K562 (cell line): ENCODE results near the gene BTBD18. TPM values are rescaled to one million over a fixed set of nuclear protein-coding genes. Genes with fewer than 3 reads are reported as not detected.

ENCODE experiments used
- ATAC-seq: fragments of 200-7000 bp; cut with Tn5 transposase; 3 replicates; pipeline ENCODE4 v1.9.1; 2020; ENCODE audit warnings: moderate library complexity
- BruUV-seq: library from RNA; stranded (reverse); fragments of 400-500 nt; replicated peaks from 2 replicates; lab custom pipeline; 2021; lab: Mats Ljungman, UMichigan
- CTCF ChIA-PET: fragments of 300-600 bp; formaldehyde crosslinking; extraction: SDS; loops from one replicate; lab custom pipeline; 2021; ENCODE audit warnings: low intra/inter-chr PET ratio; lab: Yijun Ruan, JAX
- POLR2A ChIA-PET: fragments of 300-600, 350-650 bp; sonication (Branson Sonifier 250); formaldehyde crosslinking; extraction: SDS; loops from one replicate; lab custom pipeline; 2021; ENCODE audit warnings: antibody characterized with exemption, inconsistent platforms; lab: Yijun Ruan, JAX
- DNase-seq, 4 experiments: peaks; one replicate each; pipeline versions ENCODE4 v3.0.0 to v3.0.0-alpha.2; 2011 to 2018; ENCODE audit warnings: low spot score in 3 of 4, mixed read lengths in 3 of 4; ENCODE audit errors: extremely low read depth in 1 of 4
- FAIRE-seq: peaks from 2 replicates; lab custom pipeline; 2011; peaks lifted over from hg19 to GRCh38; lab: Jason Lieb, UNC
- H2AFZ ChIP-seq: 2 replicates; pipeline ENCODE4 v1.6.0; 2011; ENCODE audit warnings: low read depth, low read length, control low read depth, inconsistent platforms
- H3K27ac ChIP-seq: fragments of 200-600 bp; 3 replicates; pipeline ENCODE4 v1.8.0; 2011; ENCODE audit warnings: low read depth, mild to moderate bottlenecking, control low read depth, inconsistent platforms, low read length, moderate library complexity, mixed read lengths; ENCODE audit errors: extremely low read depth
- H3K27me3 ChIP-seq, 2 experiments: fragments of 300-600 bp in 1 of 2; 2 replicates in 1 of 2; 3 replicates in 1 of 2; pipeline versions ENCODE4 v1.6.0 to v1.8.0; 2011; ENCODE audit warnings: inconsistent platforms in 2 of 2, low read length in 2 of 2, mild to moderate bottlenecking in 1 of 2, mixed read lengths in 1 of 2, moderate library complexity in 1 of 2; ENCODE audit not compliant: control insufficient read depth in 2 of 2, insufficient read depth in 2 of 2
- H3K36me3 ChIP-seq: fragments of 300-600 bp; 3 replicates; pipeline ENCODE4 v1.8.0; 2011; ENCODE audit warnings: mild to moderate bottlenecking, low read length, inconsistent platforms; ENCODE audit not compliant: control insufficient read depth, insufficient read depth
- H3K4me1 ChIP-seq, 2 experiments: fragments of 200-600 bp in 1 of 2; replicated peaks in 1 of 2; 2 replicates in 1 of 2; 3 replicates in 1 of 2; pipeline versions ENCODE4 v1.5.1 to v1.8.0; 2011; ENCODE audit warnings: inconsistent platforms in 2 of 2, low read length in 2 of 2, mild to moderate bottlenecking in 1 of 2, mixed read lengths in 1 of 2, moderate library complexity in 1 of 2; ENCODE audit not compliant: control insufficient read depth in 2 of 2, insufficient read depth in 2 of 2
- H3K4me2 ChIP-seq: 2 replicates; pipeline ENCODE4 v1.6.1; 2011; ENCODE audit warnings: low read length, control low read depth, inconsistent platforms, mixed read lengths; ENCODE audit not compliant: insufficient read depth
- H3K4me3 ChIP-seq: fragments of 200-600 bp; sonication (generic), shearing (Covaris generic); 2 replicates; pipeline ENCODE4 v1.5.1; 2016; ENCODE audit warnings: control low read depth, inconsistent platforms
- H3K79me2 ChIP-seq: fragments of 200-600 bp; 3 replicates; pipeline ENCODE4 v1.8.0; 2011; ENCODE audit warnings: low read length, inconsistent platforms; ENCODE audit not compliant: control insufficient read depth, insufficient read depth
- H3K9ac ChIP-seq, 2 experiments: 2 replicates each; pipeline versions ENCODE4 v1.6.0 to v1.6.1; 2011; ENCODE audit warnings: low read depth in 2 of 2, low read length in 2 of 2, control low read depth in 1 of 2, inconsistent platforms in 1 of 2, mild to moderate bottlenecking in 1 of 2, mixed read lengths in 1 of 2; ENCODE audit not compliant: insufficient read depth in 1 of 2
- H3K9me1 ChIP-seq: one replicate; pipeline ENCODE4 v1.6.0; 2011; ENCODE audit warnings: inconsistent platforms, mild to moderate bottlenecking, low read length, moderate library complexity; ENCODE audit not compliant: control insufficient read depth, insufficient read depth
- H3K9me3 ChIP-seq: replicated peaks from 2 replicates; pipeline ENCODE4 v1.5.1; 2011; ENCODE audit warnings: low read depth, low read length, inconsistent platforms; ENCODE audit not compliant: control insufficient read depth, insufficient read depth
- H4K20me1 ChIP-seq: replicated peaks from 2 replicates; pipeline ENCODE4 v1.6.1; 2011; ENCODE audit warnings: low read length, inconsistent platforms, mixed read lengths; ENCODE audit not compliant: control insufficient read depth, insufficient read depth
- ESRRA ChIP-seq: fragments of 450-650 bp; IDR thresholded peaks from 2 replicates; pipeline ENCODE4 v1.6.1; 2014; ENCODE audit warnings: low read depth, mild to moderate bottlenecking, moderate library complexity, borderline replicate concordance
- GABPB1 ChIP-seq: sonication (generic); formaldehyde crosslinking; IDR thresholded peaks from 2 replicates; pipeline ENCODE4 v1.8.0; 2022; ENCODE audit warnings: mild to moderate bottlenecking, missing genetic modification reagents
- GTF2E2 ChIP-seq: fragments of 200-800 bp; sonication (Bioruptor generic); IDR thresholded peaks from 2 replicates; pipeline ENCODE4 v1.6.1; 2016; ENCODE audit warnings: missing genetic modification characterization, missing compliant biosample characterization
- SFPQ ChIP-seq: fragments of 200-400 bp; formaldehyde crosslinking; IDR thresholded peaks from 2 replicates; pipeline ENCODE4 v1.6.1; 2017; ENCODE audit warnings: mild to moderate bottlenecking, low read depth, low read length, moderate library complexity
- SIN3B ChIP-seq: fragments of 450-650 bp; IDR thresholded peaks from 2 replicates; pipeline ENCODE4 v1.6.1; 2017; ENCODE audit warnings: low read depth, mild to moderate bottlenecking, moderate library complexity
- ZEB2 ChIP-seq: fragments of 450-650 bp; IDR thresholded peaks from 2 replicates; pipeline ENCODE4 v1.6.1; 2016
- ZNF124 ChIP-seq: sonication (generic); formaldehyde crosslinking; IDR thresholded peaks from 2 replicates; pipeline ENCODE4 v1.8.1; 2022; ENCODE audit warnings: missing genetic modification reagents
- ZNF274 ChIP-seq: IDR thresholded peaks from 2 replicates; pipeline ENCODE4 v1.6.1; 2011; ENCODE audit warnings: low read depth, mild to moderate bottlenecking, low read length, moderate library complexity, borderline replicate concordance
- ZNF830 ChIP-seq: fragments of 250-450 bp; sonication (Bioruptor Pico); IDR thresholded peaks from 2 replicates; pipeline ENCODE4 v1.5.0; 2021; ENCODE audit warnings: mild to moderate bottlenecking
- WGBS: fragments of 100-300 bp; shearing (Covaris generic); methylation state at CpG from one replicate; pipeline ENCODE4 v1.1.6; 2016; ENCODE audit warnings: low coverage, mixed read lengths; ENCODE audit not compliant: insufficient coverage; ENCODE audit errors: missing lambda C conversion rate; 5-methylcytosine and 5-hydroxymethylcytosine counted together
- in situ Hi-C: fragments of 300-500 bp; cut with MboI; formaldehyde crosslinking; loops from 4 replicates; pipeline ENCODE4 v1.15.0; 2018; ENCODE audit warnings: inconsistent platforms, mixed read lengths
- intact Hi-C: fragments of 100-400 bp; cut with micrococcal nuclease; formaldehyde crosslinking; loops from 2 replicates; pipeline ENCODE4 v1.14.2; 2022
- polyA plus RNA-seq, 8 experiments: library from polyadenylated mRNA; depleted of rRNA in 4 of 8; stranded (reverse) in 5 of 8; unstranded in 3 of 8; fragments of >200 nt; fragmentation: Nextera tagmentation in 2 of 8; fragmentation: Illumina TruSeq in 1 of 8; extraction: Ambion mirVana in 2 of 8; extraction: Trizol in 1 of 8; gene quantifications; 2 replicates each; pipeline versions ENCODE4 v1.2.1 to v1.2.3, GENCODE V29; 2011 to 2014; ENCODE audit warnings: inconsistent platforms in 1 of 8, missing spikeins in 1 of 8
- total RNA-seq, 7 experiments: library from RNA; depleted of rRNA in 6 of 7; stranded (reverse); fragments of >200 nt in 6 of 7; fragmentation: Illumina TruSeq in 2 of 7; extraction: Trizol in 2 of 7; gene quantifications; 2 replicates each; pipeline versions ENCODE4 v1.2.1 to v1.2.3, GENCODE V29; 2011 to 2021; ENCODE audit warnings: low replicate concordance in 1 of 7
- TF ChIP-seq, protein P1 (sequence below): fragments of 450-650 bp; IDR thresholded peaks from 2 replicates; pipeline ENCODE4 v1.6.1; 2016; ENCODE audit warnings: mild to moderate bottlenecking, moderate library complexity

The BTBD18 gene
- total and polyA plus RNA-seq, 9 of the 15 experiments (the other 6 are each of a cell fraction or from before 2014, with no cell fraction given) = 0.06 TPM; not detected in 8

GRCh38 chr11:57732661-57733060, 19.0 kb downstream of the BTBD18 start:
- CTCF ChIA-PET = no interaction called here
- H3K4me1 ChIP-seq = peaks cover 15 to 17% of the 10 kb centered on the region in 2 experiments
- H3K4me2 ChIP-seq = no peak overlapping the region
- no peaks in the 10 kb centered on the region for H3K9me1 ChIP-seq
- no peak overlapping the region for H3K9ac ChIP-seq
- no peaks in the 10 kb centered on the region for H3K9me3 ChIP-seq
- WGBS = 64% methylated on average over 1 of the region's 1 CpG
- intact Hi-C loops (no loop called here), in situ Hi-C loops (no loop called here)
- FAIRE-seq (no peak), DNase-seq (no peak), ATAC-seq (0 out of 3 replicates have a peak, but pooled peaks have one; percentile 13)
- BruUV-seq = no TSS peak
- H3K36me3 ChIP-seq = peaks cover 70% of the 10 kb centered on the region
- no peaks in the 10 kb centered on the region for H3K27me3 ChIP-seq
- H3K79me2 ChIP-seq = peaks cover 95% of the 10 kb centered on the region
- H4K20me1 ChIP-seq = peaks cover 7% of the 10 kb centered on the region
- no peak overlapping the region for H2AFZ ChIP-seq
- no peak overlapping the region for H3K4me3 ChIP-seq
- POLR2A ChIA-PET = interaction anchor here (0.6 to 1.9 kb wide), 7 partner anchors 9 to 387 kb away, joined by 3 to 7 read pairs (median 4); partner anchors contain the start of gene SELENOH
- peak overlapping the region; percentile 8; the same call in 1 of the 3 replicates for H3K27ac ChIP-seq
- TF ChIP-seq ZNF830 (CRISPR knock-in tag) (no peak), GABPB1 (CRISPR knock-in tag) (no peak), SIN3B (no peak), ZEB2 (no peak), GTF2E2 (tag) (no peak), ZNF124 (no peak), SFPQ (no peak), ZNF274 (no peak), ESRRA (no peak)
- TF ChIP-seq, protein P1, sequence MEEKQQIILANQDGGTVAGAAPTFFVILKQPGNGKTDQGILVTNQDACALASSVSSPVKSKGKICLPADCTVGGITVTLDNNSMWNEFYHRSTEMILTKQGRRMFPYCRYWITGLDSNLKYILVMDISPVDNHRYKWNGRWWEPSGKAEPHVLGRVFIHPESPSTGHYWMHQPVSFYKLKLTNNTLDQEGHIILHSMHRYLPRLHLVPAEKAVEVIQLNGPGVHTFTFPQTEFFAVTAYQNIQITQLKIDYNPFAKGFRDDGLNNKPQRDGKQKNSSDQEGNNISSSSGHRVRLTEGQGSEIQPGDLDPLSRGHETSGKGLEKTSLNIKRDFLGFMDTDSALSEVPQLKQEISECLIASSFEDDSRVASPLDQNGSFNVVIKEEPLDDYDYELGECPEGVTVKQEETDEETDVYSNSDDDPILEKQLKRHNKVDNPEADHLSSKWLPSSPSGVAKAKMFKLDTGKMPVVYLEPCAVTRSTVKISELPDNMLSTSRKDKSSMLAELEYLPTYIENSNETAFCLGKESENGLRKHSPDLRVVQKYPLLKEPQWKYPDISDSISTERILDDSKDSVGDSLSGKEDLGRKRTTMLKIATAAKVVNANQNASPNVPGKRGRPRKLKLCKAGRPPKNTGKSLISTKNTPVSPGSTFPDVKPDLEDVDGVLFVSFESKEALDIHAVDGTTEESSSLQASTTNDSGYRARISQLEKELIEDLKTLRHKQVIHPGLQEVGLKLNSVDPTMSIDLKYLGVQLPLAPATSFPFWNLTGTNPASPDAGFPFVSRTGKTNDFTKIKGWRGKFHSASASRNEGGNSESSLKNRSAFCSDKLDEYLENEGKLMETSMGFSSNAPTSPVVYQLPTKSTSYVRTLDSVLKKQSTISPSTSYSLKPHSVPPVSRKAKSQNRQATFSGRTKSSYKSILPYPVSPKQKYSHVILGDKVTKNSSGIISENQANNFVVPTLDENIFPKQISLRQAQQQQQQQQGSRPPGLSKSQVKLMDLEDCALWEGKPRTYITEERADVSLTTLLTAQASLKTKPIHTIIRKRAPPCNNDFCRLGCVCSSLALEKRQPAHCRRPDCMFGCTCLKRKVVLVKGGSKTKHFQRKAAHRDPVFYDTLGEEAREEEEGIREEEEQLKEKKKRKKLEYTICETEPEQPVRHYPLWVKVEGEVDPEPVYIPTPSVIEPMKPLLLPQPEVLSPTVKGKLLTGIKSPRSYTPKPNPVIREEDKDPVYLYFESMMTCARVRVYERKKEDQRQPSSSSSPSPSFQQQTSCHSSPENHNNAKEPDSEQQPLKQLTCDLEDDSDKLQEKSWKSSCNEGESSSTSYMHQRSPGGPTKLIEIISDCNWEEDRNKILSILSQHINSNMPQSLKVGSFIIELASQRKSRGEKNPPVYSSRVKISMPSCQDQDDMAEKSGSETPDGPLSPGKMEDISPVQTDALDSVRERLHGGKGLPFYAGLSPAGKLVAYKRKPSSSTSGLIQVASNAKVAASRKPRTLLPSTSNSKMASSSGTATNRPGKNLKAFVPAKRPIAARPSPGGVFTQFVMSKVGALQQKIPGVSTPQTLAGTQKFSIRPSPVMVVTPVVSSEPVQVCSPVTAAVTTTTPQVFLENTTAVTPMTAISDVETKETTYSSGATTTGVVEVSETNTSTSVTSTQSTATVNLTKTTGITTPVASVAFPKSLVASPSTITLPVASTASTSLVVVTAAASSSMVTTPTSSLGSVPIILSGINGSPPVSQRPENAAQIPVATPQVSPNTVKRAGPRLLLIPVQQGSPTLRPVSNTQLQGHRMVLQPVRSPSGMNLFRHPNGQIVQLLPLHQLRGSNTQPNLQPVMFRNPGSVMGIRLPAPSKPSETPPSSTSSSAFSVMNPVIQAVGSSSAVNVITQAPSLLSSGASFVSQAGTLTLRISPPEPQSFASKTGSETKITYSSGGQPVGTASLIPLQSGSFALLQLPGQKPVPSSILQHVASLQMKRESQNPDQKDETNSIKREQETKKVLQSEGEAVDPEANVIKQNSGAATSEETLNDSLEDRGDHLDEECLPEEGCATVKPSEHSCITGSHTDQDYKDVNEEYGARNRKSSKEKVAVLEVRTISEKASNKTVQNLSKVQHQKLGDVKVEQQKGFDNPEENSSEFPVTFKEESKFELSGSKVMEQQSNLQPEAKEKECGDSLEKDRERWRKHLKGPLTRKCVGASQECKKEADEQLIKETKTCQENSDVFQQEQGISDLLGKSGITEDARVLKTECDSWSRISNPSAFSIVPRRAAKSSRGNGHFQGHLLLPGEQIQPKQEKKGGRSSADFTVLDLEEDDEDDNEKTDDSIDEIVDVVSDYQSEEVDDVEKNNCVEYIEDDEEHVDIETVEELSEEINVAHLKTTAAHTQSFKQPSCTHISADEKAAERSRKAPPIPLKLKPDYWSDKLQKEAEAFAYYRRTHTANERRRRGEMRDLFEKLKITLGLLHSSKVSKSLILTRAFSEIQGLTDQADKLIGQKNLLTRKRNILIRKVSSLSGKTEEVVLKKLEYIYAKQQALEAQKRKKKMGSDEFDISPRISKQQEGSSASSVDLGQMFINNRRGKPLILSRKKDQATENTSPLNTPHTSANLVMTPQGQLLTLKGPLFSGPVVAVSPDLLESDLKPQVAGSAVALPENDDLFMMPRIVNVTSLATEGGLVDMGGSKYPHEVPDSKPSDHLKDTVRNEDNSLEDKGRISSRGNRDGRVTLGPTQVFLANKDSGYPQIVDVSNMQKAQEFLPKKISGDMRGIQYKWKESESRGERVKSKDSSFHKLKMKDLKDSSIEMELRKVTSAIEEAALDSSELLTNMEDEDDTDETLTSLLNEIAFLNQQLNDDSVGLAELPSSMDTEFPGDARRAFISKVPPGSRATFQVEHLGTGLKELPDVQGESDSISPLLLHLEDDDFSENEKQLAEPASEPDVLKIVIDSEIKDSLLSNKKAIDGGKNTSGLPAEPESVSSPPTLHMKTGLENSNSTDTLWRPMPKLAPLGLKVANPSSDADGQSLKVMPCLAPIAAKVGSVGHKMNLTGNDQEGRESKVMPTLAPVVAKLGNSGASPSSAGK = no peak
